WTC11 (cell line): Measurements from ENCODE around the gene CCDC127. TPM values are rescaled to one million over a fixed set of nuclear protein-coding genes. Genes with fewer than 3 reads are reported as not detected.

Source experiments
- ATAC-seq: fragments of 200-7000 bp; cut with Tn5 transposase; 2 replicates; pipeline ENCODE4 v1.10.0; 2021; ENCODE audit warnings: mild to moderate bottlenecking, moderate library complexity
- CTCF ChIA-PET: fragments of 300-600 bp; sonication (Branson Sonifier 250); formaldehyde crosslinking; loops from one replicate; lab custom pipeline; 2021; ENCODE audit warnings: antibody characterized with exemption; lab: Charles Lee
- POLR2A ChIA-PET: fragments of 350-600 bp; sonication (Branson Sonifier 250); formaldehyde crosslinking; loops from one replicate; lab custom pipeline; 2021; ENCODE audit warnings: antibody characterized with exemption; lab: Charles Lee
- DNase-seq: peaks from one replicate; pipeline ENCODE4 v3.0.0; 2021; ENCODE audit warnings: low spot score
- H3K27ac Mint-ChIP-seq: 2 replicates; pipeline ENCODE4 v1.8.0; 2021; ENCODE audit warnings: mixed read lengths
- H3K27me3 Mint-ChIP-seq: 2 replicates; pipeline ENCODE4 v1.8.0; 2021; ENCODE audit warnings: low read depth, mild to moderate bottlenecking, moderate library complexity, mixed read lengths
- H3K36me3 Mint-ChIP-seq: 2 replicates; pipeline ENCODE4 v1.8.0; 2021; ENCODE audit warnings: mixed read lengths
- H3K4me1 Mint-ChIP-seq: 2 replicates; pipeline ENCODE4 v1.8.0; 2022; ENCODE audit warnings: mixed read lengths
- H3K4me3 Mint-ChIP-seq: 2 replicates; pipeline ENCODE4 v1.8.0; 2021; ENCODE audit warnings: mild to moderate bottlenecking, moderate library complexity, mixed read lengths
- H3K9me3 Mint-ChIP-seq: 2 replicates; pipeline ENCODE4 v1.8.0; 2021; ENCODE audit warnings: mixed read lengths
- AR ChIP-seq: fragments of 250-450 bp; sonication (Bioruptor Pico); IDR thresholded peaks from 2 replicates; pipeline ENCODE4 v1.9.0; 2021; ENCODE audit warnings: mild to moderate bottlenecking
- CDX4 ChIP-seq: fragments of 250-450 bp; sonication (Bioruptor Pico); IDR thresholded peaks from 2 replicates; pipeline ENCODE4 v1.9.0; 2021; ENCODE audit warnings: moderate library complexity, mild to moderate bottlenecking, inconsistent platforms, borderline replicate concordance
- ESRRA ChIP-seq: sonication (generic); formaldehyde crosslinking; IDR thresholded peaks from 2 replicates; pipeline ENCODE4 v1.8.1; 2022; ENCODE audit warnings: mild to moderate bottlenecking, missing genetic modification reagents, borderline replicate concordance
- ETV6 ChIP-seq: sonication (generic); formaldehyde crosslinking; IDR thresholded peaks from 2 replicates; pipeline ENCODE4 v1.8.1; 2022; ENCODE audit warnings: mild to moderate bottlenecking, missing genetic modification reagents
- IRF1 ChIP-seq: sonication (generic); formaldehyde crosslinking; IDR thresholded peaks from 2 replicates; pipeline ENCODE4 v1.8.0; 2023; ENCODE audit warnings: missing genetic modification reagents
- IRF2 ChIP-seq: sonication (generic); formaldehyde crosslinking; IDR thresholded peaks from 2 replicates; pipeline ENCODE4 v1.8.0; 2022; ENCODE audit warnings: low read depth, missing genetic modification reagents, borderline replicate concordance
- JUN ChIP-seq: sonication (generic); formaldehyde crosslinking; IDR thresholded peaks from 2 replicates; pipeline ENCODE4 v1.8.0; 2023; ENCODE audit warnings: mild to moderate bottlenecking, missing genetic modification reagents
- MAX ChIP-seq: sonication (generic); formaldehyde crosslinking; IDR thresholded peaks from 2 replicates; pipeline ENCODE4 v1.8.0; 2022; ENCODE audit warnings: mild to moderate bottlenecking, missing genetic modification reagents
- NR2C2 ChIP-seq: sonication (generic); formaldehyde crosslinking; IDR thresholded peaks from 2 replicates; pipeline ENCODE4 v1.8.0; 2022; ENCODE audit warnings: mild to moderate bottlenecking, missing genetic modification reagents
- NR3C1 ChIP-seq: sonication (generic); formaldehyde crosslinking; conservative IDR thresholded peaks from 2 replicates; pipeline ENCODE4 v1.8.1; 2023; ENCODE audit warnings: low read depth, mild to moderate bottlenecking, missing genetic modification reagents
- PRRX2 ChIP-seq: fragments of 250-450 bp; sonication (Bioruptor Pico); IDR thresholded peaks from 2 replicates; pipeline ENCODE4 v1.8.0; 2021; ENCODE audit warnings: mild to moderate bottlenecking
- RELA ChIP-seq: sonication (generic); formaldehyde crosslinking; IDR thresholded peaks from 2 replicates; pipeline ENCODE4 v1.8.1; 2022; ENCODE audit warnings: missing genetic modification reagents, mild to moderate bottlenecking, borderline replicate concordance
- RORB ChIP-seq: fragments of 250-450 bp; sonication (Bioruptor Pico); IDR thresholded peaks from 2 replicates; pipeline ENCODE4 v1.9.0; 2021; ENCODE audit warnings: mild to moderate bottlenecking
- TEAD4 ChIP-seq: sonication (generic); formaldehyde crosslinking; IDR thresholded peaks from 2 replicates; pipeline ENCODE4 v1.8.0; 2022; ENCODE audit warnings: mild to moderate bottlenecking, missing genetic modification reagents
- TP53 ChIP-seq: sonication (generic); formaldehyde crosslinking; IDR thresholded peaks from 2 replicates; pipeline ENCODE4 v1.8.1; 2023; ENCODE audit warnings: mild to moderate bottlenecking, missing genetic modification reagents
- ZNF232 ChIP-seq: sonication (generic); formaldehyde crosslinking; IDR thresholded peaks from 2 replicates; pipeline ENCODE4 v1.8.0; 2022; ENCODE audit warnings: mild to moderate bottlenecking, missing genetic modification reagents
- ZNF281 ChIP-seq: sonication (generic); formaldehyde crosslinking; IDR thresholded peaks from 2 replicates; pipeline ENCODE4 v1.8.0; 2023; ENCODE audit warnings: mild to moderate bottlenecking, missing genetic modification reagents
- ZNF317 ChIP-seq: sonication (generic); formaldehyde crosslinking; IDR thresholded peaks from 2 replicates; pipeline ENCODE4 v1.8.1; 2023; ENCODE audit warnings: low read depth, mild to moderate bottlenecking, moderate library complexity, missing genetic modification reagents, borderline replicate concordance
- ZNF423 ChIP-seq: fragments of 250-450 bp; sonication (Bioruptor Pico); IDR thresholded peaks from 2 replicates; pipeline ENCODE4 v2.1.2; 2022; ENCODE audit warnings: mild to moderate bottlenecking, moderate library complexity
- ZNF512 ChIP-seq: sonication (generic); formaldehyde crosslinking; IDR thresholded peaks from 2 replicates; pipeline ENCODE4 v1.8.1; 2022; ENCODE audit warnings: missing genetic modification reagents, borderline replicate concordance
- total RNA-seq: library from RNA; stranded (reverse); gene quantifications from 3 replicates; pipeline ENCODE4 v1.2.3, GENCODE V29; 2021

Gene CCDC127
- total RNA-seq, 1 experiment from 2014 or later: 5.3 TPM

GRCh38 chr5:191036-191948, 26.7 kb downstream of the CCDC127 start, which contains the start of gene LRRC14B (continued):
- no peak for TF ChIP-seq ZNF317 (CRISPR knock-in tag)

GRCh38 chr5:190366-191035, 27.5 kb downstream of the CCDC127 start:
- no peaks in the 10 kb centered on the region for H3K9me3 Mint-ChIP-seq

GRCh38 chr5:189976-190365, 28.0 kb downstream of the CCDC127 start:
- Mint-ChIP-seq H3K27me3 (no peaks in the 10 kb centered on the region; the same call in 1 of the 2 replicates), H3K4me1 (peaks cover 8% of the 10 kb centered on the region), H3K9me3 (no peaks in the 10 kb centered on the region), H3K36me3 (no peaks in the 10 kb centered on the region), H3K4me3 (no peak overlapping the region), H3K27ac (no peak overlapping the region)
- TF ChIP-seq ZNF232 (CRISPR knock-in tag) (no peak), PRRX2 (CRISPR knock-in tag) (no peak), TP53 (CRISPR knock-in tag) (no peak), AR (CRISPR knock-in tag) (no peak), CDX4 (CRISPR knock-in tag) (no peak), MAX (no peak), ZNF281 (CRISPR knock-in tag) (no peak), NR3C1 (no peak), NR2C2 (no peak), RORB (no peak), IRF2 (CRISPR knock-in tag) (no peak), ZNF512 (no peak), ZNF423 (CRISPR knock-in tag) (no peak), RELA (CRISPR knock-in tag) (no peak), IRF1 (no peak), TEAD4 (CRISPR knock-in tag) (no peak)
- no peak for ATAC-seq
- ChIA-PET POLR2A (no interaction called here), CTCF (no interaction called here)
- DNase-seq: no peak

More at GRCh38 chr5:190366-191035, 27.5 kb downstream of the CCDC127 start:
- POLR2A ChIA-PET: no interaction called here
- H3K27me3 Mint-ChIP-seq: no peaks in the 10 kb centered on the region; the same call in 1 of the 2 replicates
- H3K36me3 Mint-ChIP-seq: no peaks in the 10 kb centered on the region
- ATAC-seq (no peak), DNase-seq (no peak)
- H3K27ac Mint-ChIP-seq: no peak overlapping the region
- H3K4me3 Mint-ChIP-seq: no peak overlapping the region
- CTCF ChIA-PET: interaction anchor here (1.0 to 1.2 kb wide), 2 partner anchors 10 to 131 kb away, joined by 3 read pairs; no protein-coding TSS in a partner anchor
- TF ChIP-seq ETV6 (CRISPR knock-in tag) (no peak), ESRRA (no peak), NR2C2 (no peak), JUN (CRISPR knock-in tag) (no peak)
- peaks cover 8% of the 10 kb centered on the region for H3K4me1 Mint-ChIP-seq
